HCT116 (cell line): ENCODE results near the gene SORCS2. TPM values are rescaled to one million over a fixed set of nuclear protein-coding genes. Genes with fewer than 3 reads are reported as not detected.

Source experiments
- ATAC-seq: fragments of 200-7000 bp; cut with Tn5 transposase; 2 replicates; pipeline ENCODE4 v1.9.1; 2020; ENCODE audit warnings: mild to moderate bottlenecking, moderate library complexity
- BruUV-seq: library from RNA; stranded (reverse); fragments of 400-500 nt; replicated peaks from 2 replicates; lab custom pipeline; 2021; lab: Mats Ljungman, UMichigan
- CTCF ChIA-PET: fragments of 300-600 bp; sonication (Branson Sonifier 250); formaldehyde crosslinking; loops from one replicate; lab custom pipeline; 2021; ENCODE audit warnings: antibody characterized with exemption; lab: Charles Lee
- POLR2A ChIA-PET: fragments of 300-600, 350-600 bp; sonication (Branson Sonifier 250); formaldehyde crosslinking; loops from one replicate; lab custom pipeline; 2021; ENCODE audit warnings: antibody characterized with exemption; lab: Charles Lee
- RAD21 ChIA-PET, 2 experiments: fragments of 300-600 bp; sonication (Branson Sonifier 250); formaldehyde crosslinking; loops; one replicate each; lab custom pipeline; 2023; ENCODE audit warnings: low total read pairs in 2 of 2; ENCODE audit not compliant: uncharacterized antibody in 2 of 2, unreplicated experiment in 2 of 2, low non-redundant PET in 1 of 2; lab: Charles Lee
- DNase-seq: peaks from one replicate; pipeline ENCODE4 v3.0.0-alpha.2; 2010; ENCODE audit warnings: low read depth, low spot score
- H2AFZ ChIP-seq: fragments of 200-600 bp; shearing (Covaris generic), sonication (generic); 2 replicates; pipeline ENCODE4 v1.6.1; 2017; ENCODE audit warnings: low read depth, mixed run types, mixed read lengths, antibody characterized with exemption, low read length; ENCODE audit not compliant: poor library complexity, severe bottlenecking
- H3K27ac ChIP-seq: 2 replicates; pipeline ENCODE4 v1.5.1; 2012; ENCODE audit warnings: low read depth, low read length
- H3K27me3 ChIP-seq: fragments of 200-600 bp; sonication (generic); 2 replicates; pipeline ENCODE4 v1.6.1; 2016; ENCODE audit warnings: mixed run types, low read length, mixed read lengths; ENCODE audit not compliant: insufficient read depth
- H3K36me3 ChIP-seq, 2 experiments: fragments of 200-500 bp in 1 of 2; fragments of 200-600 bp in 1 of 2; sonication (Bioruptor generic) in 1 of 2; sonication (generic) in 1 of 2; 2 replicates each; pipeline versions ENCODE4 v1.5.1 to v1.6.1; 2014 to 2016; ENCODE audit warnings: low read length in 2 of 2, inconsistent platforms in 1 of 2, mixed read lengths in 1 of 2, mixed run types in 1 of 2; ENCODE audit not compliant: insufficient read depth in 2 of 2, control insufficient read depth in 1 of 2
- H3K4me1 ChIP-seq, 2 experiments: fragments of 200-600 bp in 1 of 2; sonication (generic) in 1 of 2; 2 replicates each; pipeline versions ENCODE4 v1.5.1 to v1.6.1; 2012 to 2017; ENCODE audit warnings: low read length in 2 of 2, inconsistent platforms in 1 of 2, mild to moderate bottlenecking in 1 of 2, mixed read lengths in 1 of 2, mixed run types in 1 of 2, moderate library complexity in 1 of 2; ENCODE audit not compliant: insufficient read depth in 2 of 2, control insufficient read depth in 1 of 2
- H3K4me2 ChIP-seq: fragments of 200-600 bp; sonication (generic); 2 replicates; pipeline ENCODE4 v1.6.1; 2017; ENCODE audit warnings: mixed run types, low read length, mixed read lengths
- H3K4me3 ChIP-seq, 2 experiments: fragments of 200-600 bp in 1 of 2; sonication (generic) in 1 of 2; replicated peaks in 1 of 2; 2 replicates each; pipeline ENCODE4 v1.5.1; 2011 to 2016; ENCODE audit warnings: low read length in 2 of 2, control low read depth in 1 of 2, low read depth in 1 of 2, mild to moderate bottlenecking in 1 of 2, mixed read lengths in 1 of 2, mixed run types in 1 of 2
- H3K79me2 ChIP-seq: fragments of 200-600 bp; sonication (generic); 2 replicates; pipeline ENCODE4 v1.6.1; 2017; ENCODE audit warnings: mild to moderate bottlenecking, mixed run types, low read length, moderate library complexity, mixed read lengths; ENCODE audit not compliant: insufficient read depth
- H3K9ac ChIP-seq: fragments of 200-600 bp; sonication (generic); 2 replicates; pipeline ENCODE4 v1.6.1; 2016; ENCODE audit warnings: low read length, mixed read lengths
- H3K9me2 ChIP-seq: fragments of 200-600 bp; sonication (generic), shearing (Covaris generic); 2 replicates; pipeline ENCODE4 v1.6.1; 2017; ENCODE audit warnings: mixed run types, mild to moderate bottlenecking, moderate library complexity; ENCODE audit not compliant: insufficient read depth
- H3K9me3 ChIP-seq, 2 experiments: fragments of 200-500 bp in 1 of 2; fragments of 200-600 bp in 1 of 2; sonication (Bioruptor generic) in 1 of 2; sonication (generic) in 1 of 2; 2 replicates each; pipeline ENCODE4 v1.6.1; 2014 to 2017; ENCODE audit warnings: low read length in 2 of 2, mixed read lengths in 2 of 2, inconsistent platforms in 1 of 2, low read depth in 1 of 2, mild to moderate bottlenecking in 1 of 2, mixed run types in 1 of 2, moderate library complexity in 1 of 2; ENCODE audit not compliant: control insufficient read depth in 1 of 2, insufficient read depth in 1 of 2
- H4K20me1 ChIP-seq: fragments of 200-600 bp; sonication (generic), shearing (Covaris generic); 2 replicates; pipeline ENCODE4 v1.6.1; 2017; ENCODE audit warnings: mixed run types, mild to moderate bottlenecking, moderate library complexity; ENCODE audit not compliant: insufficient read depth
- CBX3 ChIP-seq: IDR thresholded peaks from 2 replicates; pipeline ENCODE4 v1.6.1; 2012; ENCODE audit warnings: low read depth
- CTCF ChIP-seq, 3 experiments: fragments of 200-600 bp in 1 of 3; sonication (generic) in 1 of 3; IDR thresholded peaks in 2 of 3; conservative IDR thresholded peaks in 1 of 3; 2 replicates each; pipeline ENCODE4 v1.5.1; 2012 to 2017; ENCODE audit warnings: low read depth in 2 of 3, low read length in 2 of 3, antibody characterized with exemption in 1 of 3, borderline replicate concordance in 1 of 3, control low read depth in 1 of 3, mild to moderate bottlenecking in 1 of 3, mixed read lengths in 1 of 3, mixed run types in 1 of 3, moderate library complexity in 1 of 3; ENCODE audit not compliant: insufficient read depth in 1 of 3
- EGR1 ChIP-seq: IDR thresholded peaks from 2 replicates; pipeline ENCODE4 v1.6.1; 2012; ENCODE audit warnings: low read depth
- ELF1 ChIP-seq: IDR thresholded peaks from 2 replicates; pipeline ENCODE4 v1.6.1; 2012; ENCODE audit warnings: low read depth, borderline replicate concordance
- FOSL1 ChIP-seq: IDR thresholded peaks from 2 replicates; pipeline ENCODE4 v1.6.1; 2012; ENCODE audit warnings: low read depth
- POLR2A ChIP-seq: IDR thresholded peaks from 2 replicates; pipeline ENCODE4 v1.7.0; 2011; ENCODE audit warnings: borderline replicate concordance; ENCODE audit not compliant: insufficient read depth, insufficient read length; ENCODE audit errors: extremely low read depth
- SRF ChIP-seq: IDR thresholded peaks from 2 replicates; pipeline ENCODE4 v1.6.1; 2012; ENCODE audit warnings: low read depth
- YY1 ChIP-seq: IDR thresholded peaks from 2 replicates; pipeline ENCODE4 v1.6.1; 2011; ENCODE audit warnings: low read length, low read depth, moderate library complexity, mild to moderate bottlenecking; ENCODE audit not compliant: insufficient replicate concordance; ENCODE audit errors: extremely low read depth
- ZFX ChIP-seq: fragments of 450-650 bp; IDR thresholded peaks from 2 replicates; pipeline ENCODE4 v1.6.1; 2017
- ZNF274 ChIP-seq: fragments of 200-500 bp; sonication (Bioruptor generic); IDR thresholded peaks from 2 replicates; pipeline ENCODE4 v1.6.1; 2014; ENCODE audit warnings: mild to moderate bottlenecking, low read depth, low read length, inconsistent platforms
- intact Hi-C: fragments of 100-400 bp; cut with micrococcal nuclease; formaldehyde crosslinking; loops from 2 replicates; pipeline ENCODE4 v1.10.0; 2022
- total RNA-seq: library from RNA; stranded (reverse); gene quantifications from one replicate; pipeline ENCODE4 v1.2.1, GENCODE V29; 2021; ENCODE audit not compliant: unreplicated experiment
- TF ChIP-seq, protein P1 (sequence below): IDR thresholded peaks from 2 replicates; pipeline ENCODE4 v1.6.1; 2011; ENCODE audit warnings: mild to moderate bottlenecking, low read length, moderate library complexity; ENCODE audit not compliant: insufficient replicate concordance; ENCODE audit errors: extremely low read depth

SORCS2 gene
- total RNA-seq, 1 experiment from 2014 or later, result 0.37 TPM

GRCh38 chr4:7423801-7424552, 231.6 kb downstream of the SORCS2 start:
- no peaks in the 10 kb centered on the region for H3K9me2 ChIP-seq
- no TSS peak for BruUV-seq
- no peaks in the 10 kb centered on the region for H3K79me2 ChIP-seq
- H3K4me3 ChIP-seq, result no peak overlapping the region
- ATAC-seq, result no peak
- H3K4me1 ChIP-seq, result no peaks in the 10 kb centered on the region
- no peak overlapping the region for H3K9ac ChIP-seq
- CTCF ChIA-PET, result no interaction called here
- TF ChIP-seq FOSL1 (no peak), EGR1 (no peak)
- H3K27me3 ChIP-seq, result no peaks in the 10 kb centered on the region
- POLR2A ChIA-PET, result no interaction called here
- no peak for DNase-seq
- H3K27ac ChIP-seq, result no peak overlapping the region
- H3K4me2 ChIP-seq, result no peak overlapping the region
- H3K36me3 ChIP-seq, result no peaks in the 10 kb centered on the region
- H4K20me1 ChIP-seq, result no peaks in the 10 kb centered on the region
- RAD21 ChIA-PET, result no interaction called here
- intact Hi-C loops, result no loop called here
- H3K9me3 ChIP-seq, result no peaks in the 10 kb centered on the region
- H2AFZ ChIP-seq, result no peak overlapping the region

- Histone ChIP-seq H3K9ac (no peak overlapping the region), H4K20me1 (no peaks in the 10 kb centered on the region), H3K4me2 (no peak overlapping the region), H3K27me3 (no peaks in the 10 kb centered on the region), H2AFZ (no peak overlapping the region), H3K9me2 (no peaks in the 10 kb centered on the region), H3K9me3 (no peaks in the 10 kb centered on the region), H3K36me3 (no peaks in the 10 kb centered on the region), H3K27ac (no peak overlapping the region), H3K4me3 (no peak overlapping the region), H3K4me1 (peaks cover 2% of the 10 kb centered on the region in 2 experiments; a peak in 3 of 4 replicates), H3K79me2 (no peaks in the 10 kb centered on the region)
- BruUV-seq, result no TSS peak
- DNase-seq, result no peak
- intact Hi-C loops, result no loop called here
- ChIA-PET CTCF (no interaction called here), POLR2A (no interaction called here), RAD21 (no interaction called here)
- TF ChIP-seq CTCF (IDR thresholded peaks at IDR 0.05 in 2 of 3, conservative IDR thresholded peaks at IDR 0.05 in 1 of 3; ENCODE audit: borderline replicate concordance in 1 of 3, insufficient read depth in 1 of 3, low read depth in 2 of 3, low read length in 2 of 3), result no peak
- no peak for TF ChIP-seq EGR1
- TF ChIP-seq, protein P1, sequence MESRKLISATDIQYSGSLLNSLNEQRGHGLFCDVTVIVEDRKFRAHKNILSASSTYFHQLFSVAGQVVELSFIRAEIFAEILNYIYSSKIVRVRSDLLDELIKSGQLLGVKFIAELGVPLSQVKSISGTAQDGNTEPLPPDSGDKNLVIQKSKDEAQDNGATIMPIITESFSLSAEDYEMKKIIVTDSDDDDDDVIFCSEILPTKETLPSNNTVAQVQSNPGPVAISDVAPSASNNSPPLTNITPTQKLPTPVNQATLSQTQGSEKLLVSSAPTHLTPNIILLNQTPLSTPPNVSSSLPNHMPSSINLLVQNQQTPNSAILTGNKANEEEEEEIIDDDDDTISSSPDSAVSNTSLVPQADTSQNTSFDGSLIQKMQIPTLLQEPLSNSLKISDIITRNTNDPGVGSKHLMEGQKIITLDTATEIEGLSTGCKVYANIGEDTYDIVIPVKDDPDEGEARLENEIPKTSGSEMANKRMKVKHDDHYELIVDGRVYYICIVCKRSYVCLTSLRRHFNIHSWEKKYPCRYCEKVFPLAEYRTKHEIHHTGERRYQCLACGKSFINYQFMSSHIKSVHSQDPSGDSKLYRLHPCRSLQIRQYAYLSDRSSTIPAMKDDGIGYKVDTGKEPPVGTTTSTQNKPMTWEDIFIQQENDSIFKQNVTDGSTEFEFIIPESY, result no peak
- TF ChIP-seq SRF, result no peak
- no peak for TF ChIP-seq FOSL1
- TF ChIP-seq YY1, result no peak
- no peak for TF ChIP-seq ZNF274
- no peak for TF ChIP-seq ZFX
- no peak for TF ChIP-seq POLR2A
- TF ChIP-seq CBX3, result no peak
- TF ChIP-seq ELF1, result no peak
- no peak for ATAC-seq
Observed at GRCh38 chr4:7424553-7425111, 232.3 kb downstream of the SORCS2 start.
